Suprapubic skin (tissue), 3 donors: ENCODE measurements around the gene CFAP20DC.

Experiments
- POLR2A ChIP-seq, 2 donors: fragments of 450-650 bp; IDR thresholded peaks; one replicate each; pipeline ENCODE4 v1.6.1; 2017; ENCODE audit warnings: antibody characterized with exemption in 2 of 2, mild to moderate bottlenecking in 2 of 2, moderate library complexity in 2 of 2
- TF ChIP-seq, protein P1 (sequence below), 2 donors: fragments of 200-600 bp in 1 of 2; fragments of 450-650 bp in 1 of 2; sonication (generic) in 1 of 2; IDR thresholded peaks; one replicate each; pipeline ENCODE4 v1.5.1; 2016 to 2019; ENCODE audit warnings: antibody characterized with exemption in 2 of 2, mild to moderate bottlenecking in 1 of 2, moderate library complexity in 1 of 2

DNA sequence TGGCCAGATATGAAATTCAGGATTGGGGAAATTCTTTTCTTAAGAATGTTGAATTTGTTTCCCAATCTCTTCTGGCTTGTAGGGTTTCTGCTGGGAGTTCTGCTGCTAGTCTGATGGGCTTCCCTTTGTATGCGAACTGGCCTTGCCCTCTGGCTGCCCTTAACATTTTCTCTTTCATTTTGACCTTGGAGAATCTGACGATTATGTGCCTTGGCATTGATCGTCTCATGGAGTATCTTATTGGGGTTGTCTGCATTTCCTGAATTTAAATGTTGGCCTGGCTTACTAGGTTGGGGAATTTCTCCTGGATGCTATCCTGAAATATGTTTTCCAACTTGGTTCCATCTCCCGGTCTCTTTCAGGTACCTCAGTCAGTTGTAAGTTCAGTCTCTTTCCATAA is 152.2 kb downstream of the CFAP20DC start:
- TF ChIP-seq, protein P1, sequence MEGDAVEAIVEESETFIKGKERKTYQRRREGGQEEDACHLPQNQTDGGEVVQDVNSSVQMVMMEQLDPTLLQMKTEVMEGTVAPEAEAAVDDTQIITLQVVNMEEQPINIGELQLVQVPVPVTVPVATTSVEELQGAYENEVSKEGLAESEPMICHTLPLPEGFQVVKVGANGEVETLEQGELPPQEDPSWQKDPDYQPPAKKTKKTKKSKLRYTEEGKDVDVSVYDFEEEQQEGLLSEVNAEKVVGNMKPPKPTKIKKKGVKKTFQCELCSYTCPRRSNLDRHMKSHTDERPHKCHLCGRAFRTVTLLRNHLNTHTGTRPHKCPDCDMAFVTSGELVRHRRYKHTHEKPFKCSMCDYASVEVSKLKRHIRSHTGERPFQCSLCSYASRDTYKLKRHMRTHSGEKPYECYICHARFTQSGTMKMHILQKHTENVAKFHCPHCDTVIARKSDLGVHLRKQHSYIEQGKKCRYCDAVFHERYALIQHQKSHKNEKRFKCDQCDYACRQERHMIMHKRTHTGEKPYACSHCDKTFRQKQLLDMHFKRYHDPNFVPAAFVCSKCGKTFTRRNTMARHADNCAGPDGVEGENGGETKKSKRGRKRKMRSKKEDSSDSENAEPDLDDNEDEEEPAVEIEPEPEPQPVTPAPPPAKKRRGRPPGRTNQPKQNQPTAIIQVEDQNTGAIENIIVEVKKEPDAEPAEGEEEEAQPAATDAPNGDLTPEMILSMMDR (IDR thresholded peaks at IDR 0.05): no peak
- no peak for TF ChIP-seq POLR2A (IDR thresholded peaks at IDR 0.05)
